ENCODE measurements around the gene TMEM74B.

GRCh38 chr20:1212023-1212422 lies 27.2 kb upstream of the TMEM74B start:
- no peak for TF ChIP-seq CTCF (tag by site-specific recombination; IDR thresholded peaks at IDR 0.05)
- TF ChIP-seq ZSCAN16 (tag by site-specific recombination; IDR thresholded peaks at IDR 0.05) = no peak
- TF ChIP-seq YY1 (tag by site-specific recombination; IDR thresholded peaks at IDR 0.05) = no peak
- no peak for TF ChIP-seq ZNF830 (tag by site-specific recombination; IDR thresholded peaks at IDR 0.05; ENCODE audit: low read depth)
- no peak for TF ChIP-seq ZSCAN30 (tag by site-specific recombination; IDR thresholded peaks at IDR 0.05)
- TF ChIP-seq ATF2 (tag by site-specific recombination; IDR thresholded peaks at IDR 0.05; ENCODE audit: low read depth) = no peak
- TF ChIP-seq ZFP41 (tag by site-specific recombination; IDR thresholded peaks at IDR 0.05; ENCODE audit: borderline replicate concordance) = no peak
- no peak for TF ChIP-seq RBAK (tag by site-specific recombination; IDR thresholded peaks at IDR 0.05)
- no peak for TF ChIP-seq ZFHX2 (tag by site-specific recombination; conservative IDR thresholded peaks at IDR 0.05)
- TF ChIP-seq OVOL3 (tag by site-specific recombination; IDR thresholded peaks at IDR 0.05) = no peak
- TF ChIP-seq ELK4 (IDR thresholded peaks at IDR 0.05; ENCODE audit: borderline replicate concordance, low read depth, low read length) = no peak
- no peak for TF ChIP-seq ZNF510 (tag by site-specific recombination; IDR thresholded peaks at IDR 0.05; ENCODE audit: insufficient replicate concordance)
- TF ChIP-seq ZXDB (tag by site-specific recombination; IDR thresholded peaks at IDR 0.05) = no peak
